H9 (cell line): ENCODE measurements around the gene CLIP4. TPM values are rescaled to one million over a fixed set of nuclear protein-coding genes. Genes with fewer than 3 reads are reported as not detected.

Source experiments
- DNase-seq: peaks from one replicate; pipeline ENCODE4 v3.0.0-alpha.2; 2017
- H2AFZ ChIP-seq: one replicate; pipeline ENCODE4 v1.6.1; 2013; ENCODE audit warnings: mild to moderate bottlenecking, low read length, control low read depth, moderate library complexity
- H2AK5ac ChIP-seq: 2 replicates; pipeline ENCODE4 v1.6.1; 2013; ENCODE audit warnings: low read length, control low read depth, mixed read lengths; ENCODE audit not compliant: insufficient read length
- H2BK120ac ChIP-seq: one replicate; pipeline ENCODE4 v1.6.1; 2013; ENCODE audit warnings: low read depth, mild to moderate bottlenecking, low read length, control low read depth, inconsistent platforms; ENCODE audit not compliant: poor library complexity, severe bottlenecking
- H2BK12ac ChIP-seq: 2 replicates; pipeline ENCODE4 v1.6.1; 2013; ENCODE audit warnings: low read length, control low read depth, mixed read lengths, low read depth; ENCODE audit not compliant: insufficient read length
- H2BK15ac ChIP-seq: 2 replicates; pipeline ENCODE4 v1.6.1; 2013; ENCODE audit warnings: low read depth, low read length, control low read depth
- H2BK20ac ChIP-seq: one replicate; pipeline ENCODE4 v1.6.1; 2013; ENCODE audit warnings: low read depth, mild to moderate bottlenecking, low read length, control low read depth, inconsistent platforms; ENCODE audit not compliant: poor library complexity, severe bottlenecking
- H2BK5ac ChIP-seq: 2 replicates; pipeline ENCODE4 v1.6.1; 2013; ENCODE audit warnings: low read length, control low read depth, mixed read lengths; ENCODE audit not compliant: insufficient read length
- H3K14ac ChIP-seq: 2 replicates; pipeline ENCODE4 v1.6.1; 2013; ENCODE audit warnings: low read length, control low read depth; ENCODE audit not compliant: insufficient read depth
- H3K18ac ChIP-seq: 2 replicates; pipeline ENCODE4 v1.6.1; 2013; ENCODE audit warnings: low read depth, mild to moderate bottlenecking, mixed read lengths, low read length, control low read depth; ENCODE audit not compliant: insufficient read length
- H3K23ac ChIP-seq: 2 replicates; pipeline ENCODE4 v1.6.1; 2013; ENCODE audit warnings: low read length, control low read depth, mixed read lengths, low read depth; ENCODE audit not compliant: insufficient read length
- H3K23me2 ChIP-seq: 2 replicates; pipeline ENCODE4 v1.6.1; 2013; ENCODE audit warnings: low read depth, mild to moderate bottlenecking, mixed read lengths, low read length, control low read depth; ENCODE audit not compliant: insufficient read length, poor library complexity, severe bottlenecking
- H3K27ac ChIP-seq: 2 replicates; pipeline ENCODE4 v1.5.1; 2013; ENCODE audit warnings: low read length, control low read depth, mixed read lengths, low read depth; ENCODE audit not compliant: insufficient read length
- H3K27me3 ChIP-seq: 2 replicates; pipeline ENCODE4 v1.6.1; 2013; ENCODE audit warnings: low read length, control low read depth, inconsistent platforms; ENCODE audit not compliant: insufficient read depth
- H3K4ac ChIP-seq: 2 replicates; pipeline ENCODE4 v1.6.1; 2013; ENCODE audit warnings: low read depth, mild to moderate bottlenecking, control low read depth, inconsistent platforms, low read length, moderate library complexity
- H3K4me1 ChIP-seq: 2 replicates; pipeline ENCODE4 v1.6.1; 2013; ENCODE audit warnings: low read length, control low read depth, inconsistent platforms; ENCODE audit not compliant: insufficient read depth
- H3K4me2 ChIP-seq: 2 replicates; pipeline ENCODE4 v1.6.1; 2013; ENCODE audit warnings: low read length, control low read depth, mixed read lengths; ENCODE audit not compliant: insufficient read length, insufficient read depth
- H3K56ac ChIP-seq: 2 replicates; pipeline ENCODE4 v1.6.1; 2013; ENCODE audit warnings: low read depth, mild to moderate bottlenecking, mixed read lengths, low read length, control low read depth; ENCODE audit not compliant: insufficient read length
- H3K79me1 ChIP-seq: 2 replicates; pipeline ENCODE4 v1.6.1; 2013; ENCODE audit warnings: low read depth, mild to moderate bottlenecking, moderate library complexity, low read length, control low read depth, inconsistent platforms; ENCODE audit not compliant: insufficient read depth, poor library complexity, severe bottlenecking
- H3K79me2 ChIP-seq: 2 replicates; pipeline ENCODE4 v1.6.1; 2013; ENCODE audit warnings: low read length, control low read depth, inconsistent platforms; ENCODE audit not compliant: insufficient read depth
- H3K9ac ChIP-seq: 2 replicates; pipeline ENCODE4 v1.6.1; 2013; ENCODE audit warnings: low read length, control low read depth, mixed read lengths; ENCODE audit not compliant: insufficient read length; ENCODE audit errors: extremely low read depth
- H3K9me3 ChIP-seq: one replicate; pipeline ENCODE4 v1.6.1; 2013; ENCODE audit warnings: low read depth, low read length, inconsistent platforms; ENCODE audit not compliant: control insufficient read depth
- H3T11ph ChIP-seq: one replicate; pipeline ENCODE4 v1.6.1; 2013; ENCODE audit warnings: mild to moderate bottlenecking, low read length, control low read depth, inconsistent platforms
- H4K20me1 ChIP-seq: one replicate; pipeline ENCODE4 v1.6.1; 2013; ENCODE audit not compliant: control insufficient read depth, insufficient read length, insufficient read depth
- H4K5ac ChIP-seq: 2 replicates; pipeline ENCODE4 v1.6.1; 2013; ENCODE audit warnings: low read depth, mild to moderate bottlenecking, mixed read lengths, low read length, control low read depth; ENCODE audit not compliant: insufficient read length
- H4K8ac ChIP-seq: replicated peaks from 2 replicates; pipeline ENCODE4 v1.6.1; 2013; ENCODE audit warnings: low read length, control low read depth, mixed read lengths, low read depth; ENCODE audit not compliant: insufficient read length
- H4K91ac ChIP-seq: 2 replicates; pipeline ENCODE4 v1.6.1; 2013; ENCODE audit warnings: low read depth, mild to moderate bottlenecking, moderate library complexity, mixed read lengths, low read length, control low read depth; ENCODE audit not compliant: insufficient read length
- H3K27ac Mint-ChIP-seq, 3 experiments: 2 replicates in 2 of 3; 3 replicates in 1 of 3; pipeline ENCODE4 v1.8.0; 2020 to 2021; ENCODE audit warnings: mixed read lengths in 3 of 3, mild to moderate bottlenecking in 1 of 3, moderate library complexity in 1 of 3
- H3K27me3 Mint-ChIP-seq: 2 replicates; pipeline ENCODE4 v1.8.0; 2021; ENCODE audit warnings: low read depth, mild to moderate bottlenecking, moderate library complexity, mixed read lengths
- H3K36me3 Mint-ChIP-seq, 3 experiments: 2 replicates in 2 of 3; 3 replicates in 1 of 3; pipeline ENCODE4 v1.8.0; 2020 to 2021; ENCODE audit warnings: low read depth in 3 of 3, mixed read lengths in 3 of 3; ENCODE audit not compliant: insufficient read depth in 1 of 3
- H3K4me1 Mint-ChIP-seq, 2 experiments: 2 replicates each; pipeline ENCODE4 v1.8.0; 2020; ENCODE audit warnings: mixed read lengths in 2 of 2
- H3K4me3 Mint-ChIP-seq, 2 experiments: 2 replicates in 1 of 2; 3 replicates in 1 of 2; pipeline ENCODE4 v1.8.0; 2020 to 2021; ENCODE audit warnings: mild to moderate bottlenecking in 2 of 2, mixed read lengths in 2 of 2, moderate library complexity in 1 of 2
- H3K9me3 Mint-ChIP-seq, 2 experiments: 2 replicates in 1 of 2; 3 replicates in 1 of 2; pipeline ENCODE4 v1.8.0; 2020; ENCODE audit warnings: mild to moderate bottlenecking in 2 of 2, mixed read lengths in 2 of 2, moderate library complexity in 1 of 2
- CTCF ChIP-seq: fragments of 200-600 bp; sonication (generic); conservative IDR thresholded peaks from 3 replicates; pipeline ENCODE4 v1.8.0; 2021; ENCODE audit warnings: antibody characterized with exemption, mild to moderate bottlenecking
- WGBS: extraction: QIAGEN DNeasy Blood & Tissue Kit; methylation state at CpG from one replicate; pipeline ENCODE4 v1.1.7; 2013; ENCODE audit warnings: missing lambda C conversion rate, low lambda C conversion rate, mixed read lengths; ENCODE audit not compliant: insufficient read length; ENCODE audit errors: extremely low coverage; 5-methylcytosine and 5-hydroxymethylcytosine counted together
- total RNA-seq: library from RNA; stranded (reverse); gene quantifications from 2 replicates; pipeline ENCODE4 v1.2.1, GENCODE V29; 2021

Gene CLIP4
- total RNA-seq, 1 experiment from 2014 or later: 0.66 TPM

GRCh38 chr2:29123617-29124349 lies 8.6 kb downstream of the CLIP4 start:
- Histone ChIP-seq H4K91ac (no peak overlapping the region), H3K4me2 (no peak overlapping the region), H2BK120ac (no peak overlapping the region), H2BK20ac (no peak overlapping the region), H3K9ac (no peak overlapping the region), H3K79me2 (no peaks in the 10 kb centered on the region), H3K9me3 (no peaks in the 10 kb centered on the region), H3K27me3 (no peaks in the 10 kb centered on the region), H3K27ac (no peak overlapping the region), H2BK5ac (no peak overlapping the region), H3K23ac (no peak overlapping the region), H4K5ac (no peak overlapping the region), H2AK5ac (no peak overlapping the region), H3T11ph (no peak overlapping the region), H3K56ac (no peak overlapping the region), H3K4me1 (no peaks in the 10 kb centered on the region), H4K20me1 (no peaks in the 10 kb centered on the region), H2AFZ (no peak overlapping the region), H2BK12ac (no peak overlapping the region), H3K18ac (no peak overlapping the region), H3K79me1 (no peaks in the 10 kb centered on the region), H2BK15ac (no peak overlapping the region), H4K8ac (no peak overlapping the region), H3K4ac (no peak overlapping the region), H3K23me2 (no peaks in the 10 kb centered on the region), H3K14ac (no peak overlapping the region)
- H3K27ac Mint-ChIP-seq: no peak overlapping the region
- WGBS: no CpG with 5 or more reads among the region's 3 CpGs
- peaks cover 4 to 7% of the 10 kb centered on the region in 2 experiments; a peak in 4 of 5 replicates for H3K9me3 Mint-ChIP-seq
- peaks cover 3 to 15% (median 5%) of the 10 kb centered on the region in 3 experiments; a peak in 3 of 7 replicates for H3K36me3 Mint-ChIP-seq
- TF ChIP-seq CTCF: no peak
- H3K4me1 Mint-ChIP-seq: peaks cover 0 to 5% of the 10 kb centered on the region in 2 experiments; a peak in 1 of 4 replicates
- H3K27me3 Mint-ChIP-seq: peaks cover 19% of the 10 kb centered on the region
- H3K4me3 Mint-ChIP-seq: no peak overlapping the region
- no peak for DNase-seq
